ENCODE data around the gene DPP6. TPM values are rescaled to one million over a fixed set of nuclear protein-coding genes. Genes with fewer than 3 reads are reported as not detected.

DPP6 gene
- total and polyA plus RNA-seq, 9 donors = 0.22 to 3.9 (median 1.3) TPM; not detected in 1

- H3K9me3 ChIP-seq = no peaks in the 10 kb centered on the region
- intact Hi-C loops (cut with DNase I) = no loop called here
- no peaks in the 10 kb centered on the region for H3K4me1 ChIP-seq (ENCODE audit: insufficient read depth)
- H3K27me3 ChIP-seq = no peaks in the 10 kb centered on the region
- no peaks in the 10 kb centered on the region for H3K36me3 ChIP-seq
- no peak for DNase-seq
- H3K27ac ChIP-seq = no peak overlapping the region
- no peak overlapping the region for H3K4me3 ChIP-seq
- TF ChIP-seq POLR2A (IDR thresholded peaks at IDR 0.05) (no peak), CTCF (IDR thresholded peaks at IDR 0.05) (no peak), EP300 (IDR thresholded peaks at IDR 0.05) (no peak)
- 63 to 72% (median 65%) methylated on average over 12 of the region's 12 CpGs for WGBS, 3 donors
These were observed 319.9 kb downstream of the DPP6 start for GRCh38 chr7:154372011-154372601.

- Histone ChIP-seq H3K9me3 (no peaks in the 10 kb centered on the region), H3K4me3 (no peak overlapping the region), H3K4me1 (ENCODE audit: insufficient read depth) (no peaks in the 10 kb centered on the region), H3K36me3 (no peaks in the 10 kb centered on the region), H3K27ac (no peak overlapping the region), H3K27me3 (no peaks in the 10 kb centered on the region)
- no peak for TF ChIP-seq CTCF (IDR thresholded peaks at IDR 0.05)
- TF ChIP-seq POLR2A (IDR thresholded peaks at IDR 0.05) = no peak
- no peak for TF ChIP-seq EP300 (IDR thresholded peaks at IDR 0.05)
- DNase-seq = no peak
- 42 to 69% (median 45%) methylated on average over 3 of the region's 3 CpGs for WGBS, 3 donors
- intact Hi-C loops (cut with DNase I) = no loop called here
These were observed 321.8 kb downstream of the DPP6 start for GRCh38 chr7:154373956-154374355.

GRCh38 chr7:154375956-154376355 is 323.8 kb downstream of the DPP6 start:
- TF ChIP-seq CTCF (IDR thresholded peaks at IDR 0.05) (no peak), POLR2A (IDR thresholded peaks at IDR 0.05) (no peak), EP300 (IDR thresholded peaks at IDR 0.05) (no peak)
- no peaks in the 10 kb centered on the region for H3K9me3 ChIP-seq
- DNase-seq = no peak
- H3K27me3 ChIP-seq = no peaks in the 10 kb centered on the region
- no peaks in the 10 kb centered on the region for H3K4me1 ChIP-seq (ENCODE audit: insufficient read depth)
- H3K27ac ChIP-seq = no peak overlapping the region
- WGBS, 3 donors = 73 to 84% (median 80%) methylated on average over 5 of the region's 5 CpGs
- intact Hi-C loops (cut with DNase I) = loop anchor here in 1 of 4 donors (2.0 kb wide), 1 partner anchor 41 kb away; no protein-coding TSS in a partner anchor
- H3K4me3 ChIP-seq = no peak overlapping the region
- H3K36me3 ChIP-seq = no peaks in the 10 kb centered on the region

GRCh38 chr7:154380771-154381170 is 328.6 kb downstream of the DPP6 start:
- Histone ChIP-seq H3K27ac (no peak overlapping the region), H3K36me3 (no peaks in the 10 kb centered on the region), H3K4me3 (no peak overlapping the region), H3K27me3 (no peaks in the 10 kb centered on the region), H3K4me1 (ENCODE audit: insufficient read depth) (no peaks in the 10 kb centered on the region), H3K9me3 (no peaks in the 10 kb centered on the region)
- 60 to 79% (median 73%) methylated on average over 3 of the region's 3 CpGs for WGBS, 3 donors
- DNase-seq = no peak
- intact Hi-C loops (cut with DNase I) = no loop called here
- no peak for TF ChIP-seq EP300 (IDR thresholded peaks at IDR 0.05)
- no peak for TF ChIP-seq CTCF (IDR thresholded peaks at IDR 0.05)
- no peak for TF ChIP-seq POLR2A (IDR thresholded peaks at IDR 0.05)

Measured in ovary (tissue), 9 donors.